OCI-LY7 (cell line): ENCODE results near the gene PRR33. TPM values are rescaled to one million over a fixed set of nuclear protein-coding genes. Genes with fewer than 3 reads are reported as not detected.

Experiments
- BruUV-seq: library from RNA; stranded (reverse); fragments of 400-500 nt; replicated peaks from 2 replicates; lab custom pipeline; 2021; lab: Mats Ljungman, UMichigan
- CTCF ChIA-PET: fragments of 300-600 bp; sonication (Branson Sonifier 250); formaldehyde crosslinking; loops from one replicate; lab custom pipeline; 2022; ENCODE audit warnings: antibody characterized with exemption; ENCODE audit not compliant: unreplicated experiment; lab: Charles Lee
- POLR2A ChIA-PET: fragments of 300-600 bp; sonication (Branson Sonifier 250); formaldehyde crosslinking; loops from one replicate; lab custom pipeline; 2022; ENCODE audit warnings: antibody characterized with exemption; lab: Charles Lee
- DNase-seq: peaks from one replicate; pipeline ENCODE4 v3.0.0-alpha.2; 2015; ENCODE audit warnings: low spot score
- H2AFZ ChIP-seq: fragments of 200-600 bp; sonication (generic), shearing (Covaris generic); 2 replicates; pipeline ENCODE4 v1.6.1; 2014; ENCODE audit warnings: mild to moderate bottlenecking, antibody characterized with exemption, low read length, moderate library complexity
- H3K27ac ChIP-seq: fragments of 200-600 bp; sonication (generic); 2 replicates; pipeline ENCODE4 v1.5.1; 2014; ENCODE audit warnings: mixed run types, low read depth, mild to moderate bottlenecking, moderate library complexity, low read length, inconsistent platforms; ENCODE audit not compliant: poor library complexity, severe bottlenecking
- H3K36me3 ChIP-seq: fragments of 200-600 bp; sonication (generic); 2 replicates; pipeline ENCODE4 v1.6.1; 2014; ENCODE audit warnings: mild to moderate bottlenecking, antibody characterized with exemption, low read length, moderate library complexity, mixed read lengths; ENCODE audit not compliant: insufficient read depth
- H3K4me1 ChIP-seq: fragments of 200-600 bp; sonication (generic); 2 replicates; pipeline ENCODE4 v1.5.1; 2014; ENCODE audit warnings: mild to moderate bottlenecking, low read length; ENCODE audit not compliant: insufficient read depth, poor library complexity, severe bottlenecking
- H3K4me2 ChIP-seq: fragments of 200-600 bp; sonication (generic); 2 replicates; pipeline ENCODE4 v1.6.1; 2014; ENCODE audit warnings: mild to moderate bottlenecking, low read length
- H3K4me3 ChIP-seq: fragments of 200-600 bp; sonication (generic); 2 replicates; pipeline ENCODE4 v1.5.1; 2014; ENCODE audit warnings: mild to moderate bottlenecking, low read depth, low read length; ENCODE audit not compliant: poor library complexity, severe bottlenecking
- H3K79me2 ChIP-seq: fragments of 200-600 bp; sonication (generic); 2 replicates; pipeline ENCODE4 v1.6.1; 2016; ENCODE audit warnings: low read depth, mild to moderate bottlenecking, low read length, moderate library complexity, mixed read lengths; ENCODE audit not compliant: insufficient read depth
- H3K9me2 ChIP-seq: fragments of 200-600 bp; sonication (generic); 2 replicates; pipeline ENCODE4 v1.6.1; 2016; ENCODE audit warnings: mild to moderate bottlenecking, low read length, mixed read lengths; ENCODE audit not compliant: insufficient read depth
- H3K9me3 ChIP-seq: fragments of 200-600 bp; sonication (generic); 2 replicates; pipeline ENCODE4 v1.6.1; 2014; ENCODE audit warnings: mild to moderate bottlenecking, mixed run types, low read length, mixed read lengths
- H4K20me1 ChIP-seq: fragments of 200-600 bp; sonication (generic); 2 replicates; pipeline ENCODE4 v1.6.1; 2014; ENCODE audit warnings: mild to moderate bottlenecking, antibody characterized with exemption, low read length, moderate library complexity, mixed read lengths; ENCODE audit not compliant: insufficient read depth
- CTCF ChIP-seq: fragments of 200-600 bp; sonication (generic); conservative IDR thresholded peaks from 2 replicates; pipeline ENCODE4 v1.5.1; 2014; ENCODE audit warnings: mild to moderate bottlenecking, antibody characterized with exemption, low read length, moderate library complexity, mixed read lengths
- EZH2phosphoT487 ChIP-seq: fragments of 200-600 bp; sonication (generic); IDR thresholded peaks from 2 replicates; pipeline ENCODE4 v1.6.1; 2018; ENCODE audit warnings: low read depth, borderline replicate concordance, mild to moderate bottlenecking, mixed run types, antibody characterized with exemption, low read length, moderate library complexity, mixed read lengths
- intact Hi-C: fragments of 100-400 bp; cut with micrococcal nuclease; formaldehyde crosslinking; loops from one replicate; pipeline ENCODE4 v1.10.0; 2022; ENCODE audit not compliant: unreplicated experiment
- total RNA-seq, 2 experiments: library from RNA; depleted of rRNA in 1 of 2; stranded (reverse); fragments of >200 nt in 1 of 2; shearing (Covaris generic) in 1 of 2; gene quantifications; 2 replicates each; pipeline ENCODE4 v1.2.3, GENCODE V29; 2014 to 2022

Gene PRR33
- total RNA-seq, 2 experiments from 2014 or later, result not detected

- ChIA-PET CTCF (no interaction called here), POLR2A (no interaction called here)
- no peak for DNase-seq
- H3K9me2 ChIP-seq, result no peaks in the 10 kb centered on the region
- no peaks in the 10 kb centered on the region for H3K9me3 ChIP-seq
- H3K4me3 ChIP-seq, result no peak overlapping the region
- H2AFZ ChIP-seq, result no peak overlapping the region
- peaks cover 33% of the 10 kb centered on the region for H3K4me1 ChIP-seq
- intact Hi-C loops, result no loop called here
- no peaks in the 10 kb centered on the region for H4K20me1 ChIP-seq
- no peak overlapping the region for H3K4me2 ChIP-seq
- H3K36me3 ChIP-seq, result no peaks in the 10 kb centered on the region
- no peaks in the 10 kb centered on the region for H3K79me2 ChIP-seq
- no TSS peak for BruUV-seq
- H3K27ac ChIP-seq, result no peak overlapping the region
- TF ChIP-seq EZH2phosphoT487 (no peak), CTCF (no peak)
Measured at GRCh38 chr11:1844221-1845094, 47.2 kb downstream of the PRR33 start.

- Histone ChIP-seq H3K36me3 (no peaks in the 10 kb centered on the region), H3K9me2 (no peaks in the 10 kb centered on the region), H3K9me3 (no peaks in the 10 kb centered on the region), H3K4me2 (no peak overlapping the region), H3K4me1 (peaks cover 39% of the 10 kb centered on the region), H3K4me3 (no peak overlapping the region), H3K79me2 (no peaks in the 10 kb centered on the region), H4K20me1 (no peaks in the 10 kb centered on the region), H3K27ac (no peak overlapping the region), H2AFZ (no peak overlapping the region)
- no peak for DNase-seq
- BruUV-seq, result no TSS peak
- intact Hi-C loops, result no loop called here
- no peak for TF ChIP-seq EZH2phosphoT487
- no peak for TF ChIP-seq CTCF
- POLR2A ChIA-PET, result no interaction called here
- CTCF ChIA-PET, result no interaction called here
Measured at GRCh38 chr11:1843796-1844195, 47.9 kb downstream of the PRR33 start.

GRCh38 chr11:1843098-1843473, 48.6 kb downstream of the PRR33 start:
- Histone ChIP-seq H2AFZ (no peak overlapping the region), H3K9me2 (no peaks in the 10 kb centered on the region), H3K4me3 (no peak overlapping the region), H3K79me2 (no peaks in the 10 kb centered on the region), H3K9me3 (no peaks in the 10 kb centered on the region), H3K27ac (no peak overlapping the region), H3K4me1 (peaks cover 45% of the 10 kb centered on the region), H3K36me3 (no peaks in the 10 kb centered on the region), H4K20me1 (no peaks in the 10 kb centered on the region), H3K4me2 (no peak overlapping the region)
- POLR2A ChIA-PET, result no interaction called here
- no TSS peak for BruUV-seq
- intact Hi-C loops, result no loop called here
- TF ChIP-seq CTCF (no peak), EZH2phosphoT487 (no peak)
- no peak for DNase-seq
- CTCF ChIA-PET, result no interaction called here
